GM23338 (cell line): ENCODE data around the gene FAM98A.

Experiments used
- CREB1 ChIP-seq: fragments of 250-450 bp; sonication (Bioruptor Pico); IDR thresholded peaks from 2 replicates; pipeline ENCODE4 v1.5.0; 2020; ENCODE audit warnings: low read depth, mild to moderate bottlenecking, moderate library complexity
- CTCF ChIP-seq, 2 experiments: fragments of 200-600 bp in 1 of 2; sonication (generic) in 1 of 2; conservative IDR thresholded peaks; 2 replicates each; pipeline versions ENCODE4 v1.5.1 to v1.6.1; 2016 to 2017; ENCODE audit warnings: antibody characterized with exemption in 2 of 2, low read depth in 2 of 2, mild to moderate bottlenecking in 2 of 2, moderate library complexity in 1 of 2
- ETS1 ChIP-seq: IDR thresholded peaks from 2 replicates; pipeline ENCODE4 v1.6.1; 2016; ENCODE audit warnings: antibody characterized with exemption
- EZH2 ChIP-seq: fragments of 200-600 bp; sonication (generic); IDR thresholded peaks from one replicate; pipeline ENCODE4 v1.8.0; 2017; ENCODE audit warnings: antibody characterized with exemption, mild to moderate bottlenecking, low read depth; ENCODE audit not compliant: unreplicated experiment
- EZH2phosphoT487 ChIP-seq: fragments of 200-600 bp; sonication (generic); IDR thresholded peaks from one replicate; pipeline ENCODE4 v1.8.1; 2018; ENCODE audit warnings: antibody characterized with exemption; ENCODE audit not compliant: unreplicated experiment
- JUNB ChIP-seq: IDR thresholded peaks from one replicate; pipeline ENCODE4 v1.6.1; 2016; ENCODE audit warnings: antibody characterized with exemption; ENCODE audit not compliant: unreplicated experiment
- NANOG ChIP-seq: IDR thresholded peaks from 2 replicates; pipeline ENCODE4 v1.6.1; 2016; ENCODE audit warnings: antibody characterized with exemption, borderline replicate concordance
- POLR2AphosphoS5 ChIP-seq: IDR thresholded peaks from 2 replicates; pipeline ENCODE4 v1.6.1; 2016; ENCODE audit warnings: antibody characterized with exemption, low read depth
- REST ChIP-seq: IDR thresholded peaks from one replicate; pipeline ENCODE4 v1.6.1; 2018; ENCODE audit warnings: antibody characterized with exemption; ENCODE audit not compliant: unreplicated experiment

- TF ChIP-seq CTCF (conservative IDR thresholded peaks at IDR 0.05; ENCODE audit: low read depth in 2 of 2) (no peak), POLR2AphosphoS5 (no peak), EZH2phosphoT487 (no peak), EZH2 (no peak), NANOG (no peak), CREB1 (CRISPR knock-in tag) (no peak), ETS1 (no peak), JUNB (no peak), REST (no peak)
Observed at GRCh38 chr2:33616873-33617272, 17.8 kb upstream of the FAM98A start.
